Skeletal muscle satellite cell (primary cell): ENCODE results near the gene GPR143.

Experiments used
- H3K27me3 ChIP-seq: 2 replicates; pipeline ENCODE4 v1.7.0; 2013; ENCODE audit warnings: low read length; ENCODE audit not compliant: control insufficient read depth, insufficient read depth
- H3K36me3 ChIP-seq: 2 replicates; pipeline ENCODE4 v1.7.0; 2013; ENCODE audit warnings: mild to moderate bottlenecking, control low read depth, low read length; ENCODE audit not compliant: insufficient read depth
- H3K4me1 ChIP-seq: 2 replicates; pipeline ENCODE4 v1.7.0; 2013; ENCODE audit warnings: low read length; ENCODE audit not compliant: control insufficient read depth, insufficient read depth
- H3K4me2 ChIP-seq: 2 replicates; pipeline ENCODE4 v1.7.0; 2013; ENCODE audit warnings: mild to moderate bottlenecking, low read length
- H3K4me3 ChIP-seq: 2 replicates; pipeline ENCODE4 v1.7.0; 2013; ENCODE audit warnings: low read length
- H3K9ac ChIP-seq: 2 replicates; pipeline ENCODE4 v1.7.0; 2013; ENCODE audit warnings: mild to moderate bottlenecking, low read depth, low read length, moderate library complexity
- H3K9me3 ChIP-seq: replicated peaks from 2 replicates; pipeline ENCODE4 v1.7.0; 2013; ENCODE audit warnings: mild to moderate bottlenecking, control low read depth, low read length

Gene GPR143

GRCh38 chrX:9765072-9765736 lies 443 bp downstream of the GPR143 start:
- Histone ChIP-seq H3K27me3 (peaks cover 6% of the 10 kb centered on the region), H3K36me3 (no peaks in the 10 kb centered on the region), H3K4me3 (no peak overlapping the region), H3K4me2 (no peak overlapping the region), H3K4me1 (no peaks in the 10 kb centered on the region), H3K9me3 (no peaks in the 10 kb centered on the region), H3K9ac (no peak overlapping the region)

DNA sequence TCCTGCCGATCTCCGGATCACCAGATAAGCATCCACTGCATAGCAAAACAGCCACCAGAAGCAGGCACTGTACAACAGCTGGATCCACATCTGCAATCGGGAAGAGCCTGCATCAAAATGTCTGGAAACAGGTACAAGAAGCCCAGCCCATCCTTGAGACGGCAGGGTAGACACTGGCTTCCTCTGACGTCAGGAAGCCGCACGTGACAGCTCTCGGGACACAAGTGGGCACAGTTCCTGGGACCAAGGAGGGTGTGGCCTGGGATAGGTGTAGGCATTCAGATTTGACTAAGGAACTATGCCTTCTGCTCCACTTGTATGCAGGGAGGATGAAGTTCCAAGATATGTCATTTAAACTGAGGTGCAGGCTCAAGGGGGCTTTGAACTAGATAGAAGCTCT lies 6.3 kb downstream of the GPR143 start:
- no peak overlapping the region for H3K4me2 ChIP-seq
- H3K36me3 ChIP-seq: no peaks in the 10 kb centered on the region
- no peaks in the 10 kb centered on the region for H3K27me3 ChIP-seq
- H3K9me3 ChIP-seq: no peaks in the 10 kb centered on the region
- H3K9ac ChIP-seq: no peak overlapping the region
- no peaks in the 10 kb centered on the region for H3K4me1 ChIP-seq
- no peak overlapping the region for H3K4me3 ChIP-seq

GRCh38 chrX:9758021-9758638 lies 7.5 kb downstream of the GPR143 start:
- Histone ChIP-seq H3K9ac (no peak overlapping the region), H3K36me3 (no peaks in the 10 kb centered on the region), H3K4me3 (no peak overlapping the region), H3K4me1 (no peaks in the 10 kb centered on the region), H3K4me2 (no peak overlapping the region), H3K27me3 (no peaks in the 10 kb centered on the region), H3K9me3 (no peaks in the 10 kb centered on the region)

GRCh38 chrX:9757366-9757765 lies 8.3 kb downstream of the GPR143 start:
- Histone ChIP-seq H3K4me1 (no peaks in the 10 kb centered on the region), H3K27me3 (no peaks in the 10 kb centered on the region), H3K9me3 (no peaks in the 10 kb centered on the region), H3K9ac (no peak overlapping the region), H3K4me3 (no peak overlapping the region), H3K36me3 (no peaks in the 10 kb centered on the region), H3K4me2 (no peak overlapping the region)

DNA sequence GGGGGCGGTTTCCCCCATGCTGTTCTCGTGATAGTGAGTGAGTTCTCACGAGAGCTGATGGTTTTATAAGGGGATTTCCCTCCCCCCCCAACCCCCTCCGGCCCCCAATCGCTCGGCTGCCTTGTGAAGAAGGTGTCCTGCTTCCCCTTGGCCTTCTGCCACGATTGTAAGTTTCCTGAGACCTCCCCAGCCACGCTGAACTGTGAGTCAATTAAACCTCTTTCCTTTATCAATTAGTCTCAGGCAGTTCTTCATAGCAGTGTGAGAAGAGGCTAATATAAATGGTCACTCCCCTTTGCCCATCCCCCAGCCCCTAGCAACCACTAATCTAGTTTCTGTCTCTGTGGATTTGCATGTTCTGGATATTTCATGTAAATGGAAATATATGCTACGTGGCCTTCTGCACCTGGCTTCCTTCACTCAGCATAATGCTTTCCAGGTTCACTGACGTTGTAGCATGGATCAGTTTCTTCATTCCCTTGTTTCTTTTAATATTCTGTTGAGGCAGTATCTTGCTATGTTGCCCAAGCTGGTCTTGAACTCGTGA lies 16.4 kb downstream of the GPR143 start:
- no peak overlapping the region for H3K4me2 ChIP-seq
- H3K27me3 ChIP-seq: no peaks in the 10 kb centered on the region
- H3K9ac ChIP-seq: no peak overlapping the region
- H3K4me1 ChIP-seq: peaks cover 13% of the 10 kb centered on the region
- no peaks in the 10 kb centered on the region for H3K36me3 ChIP-seq
- H3K4me3 ChIP-seq: no peak overlapping the region
- H3K9me3 ChIP-seq: no peaks in the 10 kb centered on the region

DNA sequence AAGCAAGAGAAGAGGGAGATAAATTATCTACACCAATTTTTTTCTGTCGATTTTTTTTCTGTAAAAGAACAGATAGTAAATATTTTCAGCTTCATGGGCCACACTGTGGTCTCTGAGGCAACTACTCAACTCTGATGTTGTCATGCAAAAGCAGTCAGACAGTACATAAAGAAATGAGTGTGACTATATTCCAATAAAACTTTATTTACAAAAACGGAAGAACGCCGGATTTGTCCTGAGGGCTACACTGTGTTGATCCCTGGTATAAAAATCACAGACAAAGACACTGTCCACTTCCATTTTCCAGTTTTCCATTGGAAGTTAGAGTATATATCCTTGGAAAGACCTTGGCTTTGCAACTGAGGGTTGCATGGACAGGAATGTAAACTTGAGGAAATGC lies 18.0 kb downstream of the GPR143 start:
- H3K36me3 ChIP-seq: no peaks in the 10 kb centered on the region
- H3K4me2 ChIP-seq: no peak overlapping the region
- H3K27me3 ChIP-seq: no peaks in the 10 kb centered on the region
- H3K4me1 ChIP-seq: peaks cover 13% of the 10 kb centered on the region
- H3K9ac ChIP-seq: no peak overlapping the region
- no peaks in the 10 kb centered on the region for H3K9me3 ChIP-seq
- no peak overlapping the region for H3K4me3 ChIP-seq

GRCh38 chrX:9746148-9746888 lies 19.3 kb downstream of the GPR143 start:
- no peak overlapping the region for H3K4me2 ChIP-seq
- no peaks in the 10 kb centered on the region for H3K36me3 ChIP-seq
- no peak overlapping the region for H3K4me3 ChIP-seq
- peaks cover 13% of the 10 kb centered on the region for H3K4me1 ChIP-seq
- H3K9ac ChIP-seq: no peak overlapping the region
- H3K27me3 ChIP-seq: no peaks in the 10 kb centered on the region
- no peaks in the 10 kb centered on the region for H3K9me3 ChIP-seq

GRCh38 chrX:9745417-9746115 lies 20.1 kb downstream of the GPR143 start:
- Histone ChIP-seq H3K4me2 (no peak overlapping the region), H3K9ac (no peak overlapping the region), H3K36me3 (no peaks in the 10 kb centered on the region), H3K4me1 (peaks cover 13% of the 10 kb centered on the region), H3K4me3 (no peak overlapping the region), H3K27me3 (no peaks in the 10 kb centered on the region), H3K9me3 (no peaks in the 10 kb centered on the region)

GRCh38 chrX:9739130-9739529 lies 26.5 kb downstream of the GPR143 start:
- no peaks in the 10 kb centered on the region for H3K9me3 ChIP-seq
- H3K36me3 ChIP-seq: no peaks in the 10 kb centered on the region
- H3K4me1 ChIP-seq: no peaks in the 10 kb centered on the region
- H3K4me2 ChIP-seq: no peak overlapping the region
- peaks cover 3% of the 10 kb centered on the region for H3K27me3 ChIP-seq
- H3K4me3 ChIP-seq: no peak overlapping the region
- H3K9ac ChIP-seq: no peak overlapping the region

DNA sequence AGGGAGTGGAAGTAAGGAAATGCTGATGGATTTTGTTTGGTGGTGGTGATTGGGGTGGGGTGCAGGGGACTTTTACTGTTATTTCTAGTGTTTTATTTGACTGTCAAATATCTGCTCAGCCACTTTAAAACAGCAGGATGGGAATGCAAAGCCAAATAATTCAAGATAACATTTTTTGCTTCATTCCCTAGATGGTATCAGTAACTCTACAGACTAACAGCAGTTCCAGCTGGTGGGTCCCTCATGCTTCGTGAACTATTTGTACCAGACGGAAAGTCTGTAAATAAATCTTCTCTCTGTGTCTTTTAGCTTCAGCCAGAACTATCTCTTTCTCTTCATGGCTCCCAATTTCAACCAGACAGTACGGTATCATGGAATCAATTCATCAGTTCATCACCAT lies 27.5 kb downstream of the GPR143 start:
- H3K9me3 ChIP-seq: no peaks in the 10 kb centered on the region
- no peaks in the 10 kb centered on the region for H3K36me3 ChIP-seq
- no peaks in the 10 kb centered on the region for H3K4me1 ChIP-seq
- H3K4me3 ChIP-seq: no peak overlapping the region
- H3K4me2 ChIP-seq: no peak overlapping the region
- H3K27me3 ChIP-seq: peaks cover 3% of the 10 kb centered on the region
- H3K9ac ChIP-seq: no peak overlapping the region

- no peaks in the 10 kb centered on the region for H3K9me3 ChIP-seq
- H3K36me3 ChIP-seq: no peaks in the 10 kb centered on the region
- H3K4me3 ChIP-seq: no peak overlapping the region
- H3K9ac ChIP-seq: no peak overlapping the region
- no peak overlapping the region for H3K4me2 ChIP-seq
- no peaks in the 10 kb centered on the region for H3K4me1 ChIP-seq
- H3K27me3 ChIP-seq: peaks cover 3% of the 10 kb centered on the region
Measured at GRCh38 chrX:9737363-9737762, 28.3 kb downstream of the GPR143 start.
